ENCODE measurements around the gene CERS1. TPM values are rescaled to one million over a fixed set of nuclear protein-coding genes. Genes with fewer than 3 reads are reported as not detected.

CERS1 gene
- total RNA-seq, 1 experiment from 2014 or later, result 0.96 TPM

- H3K27me3 ChIP-seq (ENCODE audit: insufficient read depth, low read length), result no peaks in the 10 kb centered on the region
- no peaks in the 10 kb centered on the region; the same call in 1 of the 2 replicates for H3K79me2 ChIP-seq (ENCODE audit: insufficient read depth, low read length)
- ChIA-PET RAD21 (ENCODE audit: low non-redundant PET in 1 of 2, low total read pairs in 2 of 2, uncharacterized antibody in 2 of 2, unreplicated experiment in 2 of 2) (no interaction called here), CTCF (interaction anchor here (1.4 to 1.7 kb wide), 2 partner anchors 19 to 120 kb away, joined by 4 to 12 read pairs; no protein-coding TSS in a partner anchor), POLR2A (no interaction called here)
- ATAC-seq, result peak; percentile 7; the same call in 1 of the 2 replicates
- 0 out of 4 replicates have a peak, but pooled peaks cover 0 to 2% of the 10 kb centered on the region in 2 experiments for H3K4me1 ChIP-seq (ENCODE audit: control insufficient read depth in 1 of 2, insufficient read depth in 2 of 2, low read length in 2 of 2)
- intact Hi-C loops (cut with micrococcal nuclease), result no loop called here
- no peak overlapping the region for H2AFZ ChIP-seq (ENCODE audit: low read depth, low read length, poor library complexity, severe bottlenecking)
- TF ChIP-seq SP1 (IDR thresholded peaks at IDR 0.05; ENCODE audit: low read depth) (no peak), CBX3 (IDR thresholded peaks at IDR 0.05; ENCODE audit: low read depth) (no peak), SRF (IDR thresholded peaks at IDR 0.05; ENCODE audit: low read depth) (no peak), CTCF (IDR thresholded peaks at IDR 0.05 in 2 of 3, conservative IDR thresholded peaks at IDR 0.05 in 1 of 3; ENCODE audit: borderline replicate concordance in 1 of 3, insufficient read depth in 1 of 3, low read depth in 2 of 3, low read length in 2 of 3) (peak in 1 of 3 experiments; percentile 20; a peak in 1 of 6 replicates), YY1 (IDR thresholded peaks at IDR 0.05; ENCODE audit: extremely low read depth, insufficient replicate concordance, low read depth, low read length) (no peak)
- H3K27ac ChIP-seq (ENCODE audit: low read depth, low read length), result peak overlapping the region; percentile 10; the same call in 1 of the 2 replicates
- H3K4me2 ChIP-seq (ENCODE audit: low read length), result no peak overlapping the region
- no peaks in the 10 kb centered on the region for H4K20me1 ChIP-seq (ENCODE audit: insufficient read depth)
- no TSS peak for BruUV-seq (replicated peaks)
- no peak overlapping the region for H3K9ac ChIP-seq (ENCODE audit: low read length)
- no peak for DNase-seq (ENCODE audit: low read depth, low spot score)
- no peaks in the 10 kb centered on the region for H3K9me3 ChIP-seq (ENCODE audit: control insufficient read depth in 1 of 2, insufficient read depth in 1 of 2, low read depth in 1 of 2, low read length in 2 of 2)
- H3K4me3 ChIP-seq (replicated peaks in 1 of 2; ENCODE audit: low read depth in 1 of 2, low read length in 2 of 2), result no peak overlapping the region
- no peaks in the 10 kb centered on the region for H3K9me2 ChIP-seq (ENCODE audit: insufficient read depth)
- peaks cover 29 to 51% of the 10 kb centered on the region in 2 experiments for H3K36me3 ChIP-seq (ENCODE audit: control insufficient read depth in 1 of 2, insufficient read depth in 2 of 2, low read length in 2 of 2)
Observed at GRCh38 chr19:18866800-18867123, 29.2 kb downstream of the CERS1 start.

All from HCT116 (cell line).